Fibroblast of the aortic adventitia (primary cell): Measurements from ENCODE around the gene DGKD. TPM values are rescaled to one million over a fixed set of nuclear protein-coding genes. Genes with fewer than 3 reads are reported as not detected.

Source experiments
- DNase-seq: peaks from one replicate; pipeline ENCODE4 v3.0.0-alpha.2; 2010; ENCODE audit warnings: low read depth
- H3K4me3 ChIP-seq: 2 replicates; pipeline ENCODE4 v1.5.1; 2011; ENCODE audit warnings: low read depth, mild to moderate bottlenecking, control low read depth, low read length, moderate library complexity
- CTCF ChIP-seq: IDR thresholded peaks from 2 replicates; pipeline ENCODE4 v1.5.1; 2011; ENCODE audit warnings: mild to moderate bottlenecking, low read length, control low read depth, inconsistent platforms; ENCODE audit not compliant: insufficient read depth
- total RNA-seq: library from RNA; depleted of rRNA; stranded (reverse); fragments of >200 nt; gene quantifications from 2 replicates; pipeline ENCODE4 v1.2.3, GENCODE V29; 2012; ENCODE audit warnings: low replicate concordance

The DGKD gene
- total RNA-seq, 1 donor: 4.1 TPM

- H3K4me3 ChIP-seq: no peak overlapping the region
- no peak for TF ChIP-seq CTCF
- DNase-seq: no peak
Measured at GRCh38 chr2:233446606-233447305, 92.5 kb downstream of the DGKD start.

DNA sequence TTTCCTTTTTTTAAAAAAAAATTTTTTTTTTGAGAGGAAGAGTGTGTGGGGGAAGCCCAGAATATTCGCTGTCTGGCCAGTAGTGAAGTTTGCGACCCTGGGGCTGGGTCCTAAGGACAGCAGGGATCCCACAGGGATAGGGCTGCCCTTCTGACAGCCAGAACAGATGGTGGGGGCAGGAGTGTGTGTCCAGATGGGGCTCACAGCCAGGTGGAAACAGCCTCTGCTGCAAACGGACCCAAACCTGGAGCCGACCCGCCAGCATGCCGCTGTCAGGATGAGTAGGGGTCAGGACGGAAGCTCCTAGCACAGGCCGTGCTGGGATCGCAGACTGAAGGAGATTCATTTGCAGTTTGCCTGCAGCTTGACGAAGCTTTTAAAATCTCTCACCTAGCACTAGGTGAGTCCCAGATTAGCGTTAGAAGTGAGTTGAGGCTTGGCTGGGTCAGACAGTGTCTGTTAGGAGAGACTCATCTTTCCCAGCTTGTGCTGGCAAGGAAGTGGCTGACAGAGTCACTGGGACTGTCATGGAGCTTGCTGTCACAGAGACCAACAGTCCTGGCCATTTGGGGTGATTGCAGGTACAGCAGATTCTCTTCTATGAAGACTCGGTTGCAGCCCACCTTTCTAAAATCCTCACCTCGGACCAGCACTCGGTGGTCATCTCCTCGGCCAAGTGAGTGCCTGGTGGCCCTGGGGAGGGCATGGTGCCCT, 93.4 kb downstream of the DGKD start:
- DNase-seq: no peak
- no peak overlapping the region for H3K4me3 ChIP-seq
- no peak for TF ChIP-seq CTCF

GRCh38 chr2:233448220-233448559, 93.9 kb downstream of the DGKD start:
- no peak for DNase-seq
- H3K4me3 ChIP-seq: no peak overlapping the region
- TF ChIP-seq CTCF: peak; percentile 23

- H3K4me3 ChIP-seq: no peak overlapping the region
- no peak for DNase-seq
- TF ChIP-seq CTCF: no peak
Measured at GRCh38 chr2:233448575-233448974, 94.3 kb downstream of the DGKD start.

GRCh38 chr2:233449081-233449901, 95.0 kb downstream of the DGKD start:
- DNase-seq: peak; percentile 61
- TF ChIP-seq CTCF: peak; percentile 93
- no peak overlapping the region for H3K4me3 ChIP-seq

GRCh38 chr2:233449921-233450863, 95.9 kb downstream of the DGKD start:
- no peak for TF ChIP-seq CTCF
- no peak for DNase-seq
- H3K4me3 ChIP-seq: no peak overlapping the region
